Measurements from ENCODE around the gene CNNM2. TPM values are rescaled to one million over a fixed set of nuclear protein-coding genes. Genes with fewer than 3 reads are reported as not detected.
A peak's percentile ranks its signal among the peaks of the same experiment; 100 is the strongest.
"Not testable (repeated sequence)": the region's sequence is repeated elsewhere in the genome, so short reads cannot be mapped to it uniquely, and the experiment has no call there.

The CNNM2 gene
- total RNA-seq, 2 donors from 2014 or later: 9.0 to 10.9 TPM

DNA sequence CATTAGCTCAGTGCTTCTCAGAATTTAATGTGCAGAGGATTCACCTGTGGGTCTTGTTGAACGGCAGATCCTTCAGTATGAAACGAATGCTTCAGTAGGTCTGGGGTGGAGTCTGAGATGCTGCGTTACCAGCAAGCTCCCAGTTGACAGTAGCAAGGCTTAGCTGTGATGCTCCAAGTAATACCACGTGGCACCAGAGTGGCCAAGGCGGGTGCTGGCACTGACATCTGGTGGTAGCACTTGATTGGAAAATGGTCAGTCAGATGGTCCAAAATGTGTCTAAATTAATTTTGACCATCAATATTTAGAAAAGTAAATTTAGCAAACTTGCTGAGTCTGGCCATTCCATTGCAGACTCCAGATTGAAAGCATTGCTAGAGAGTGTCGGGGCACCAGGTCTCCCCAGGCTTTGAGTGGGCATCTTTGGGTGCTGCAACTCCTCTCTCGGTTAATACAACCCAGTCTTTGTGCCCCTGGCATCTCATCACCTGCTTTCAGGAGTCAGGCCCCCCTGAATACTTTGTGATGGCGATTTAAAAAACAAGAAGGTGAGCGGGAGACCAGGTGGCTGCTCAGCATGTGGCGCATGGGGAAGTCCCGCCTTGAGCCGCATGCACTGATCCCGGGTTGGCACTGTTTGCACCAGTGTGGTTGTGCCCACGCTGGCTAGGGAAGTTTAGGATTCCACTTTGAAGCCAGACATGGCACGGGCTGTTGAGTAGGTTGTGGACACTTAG is 144.9 kb downstream of the CNNM2 start:
- no peak overlapping the region for H3K4me3 Mint-ChIP-seq
- no peaks in the 10 kb centered on the region for H3K9me3 Mint-ChIP-seq
- H3K4me1 Mint-ChIP-seq (ENCODE audit: low read depth): no peaks in the 10 kb centered on the region
- H3K36me3 Mint-ChIP-seq (ENCODE audit: insufficient read depth in 2 of 2): no peaks in the 10 kb centered on the region
- DNase-seq (no peak), ATAC-seq (replicated peaks in 1 of 2) (no peak)
- H3K27ac Mint-ChIP-seq: no peak overlapping the region
- H3K27me3 Mint-ChIP-seq (ENCODE audit: low read depth): no peaks in the 10 kb centered on the region

GRCh38 chr10:103064956-103065355 is 146.9 kb downstream of the CNNM2 start:
- no peaks in the 10 kb centered on the region for H3K9me3 Mint-ChIP-seq
- no peak for DNase-seq
- ATAC-seq (replicated peaks in 1 of 2): no peak
- no peaks in the 10 kb centered on the region for H3K27me3 Mint-ChIP-seq (ENCODE audit: low read depth)
- H3K36me3 Mint-ChIP-seq (ENCODE audit: insufficient read depth in 2 of 2): no peaks in the 10 kb centered on the region
- H3K4me1 Mint-ChIP-seq (ENCODE audit: low read depth): peaks cover 12% of the 10 kb centered on the region
- H3K4me3 Mint-ChIP-seq: no peak overlapping the region
- H3K27ac Mint-ChIP-seq: no peak overlapping the region

GRCh38 chr10:103066141-103067098 is 148.3 kb downstream of the CNNM2 start:
- DNase-seq: no peak
- no peak overlapping the region for H3K4me3 Mint-ChIP-seq
- H3K4me1 Mint-ChIP-seq (ENCODE audit: low read depth): peaks cover 20% of the 10 kb centered on the region
- ATAC-seq (replicated peaks in 1 of 2): no peak
- no peaks in the 10 kb centered on the region for H3K9me3 Mint-ChIP-seq
- H3K27ac Mint-ChIP-seq: no peak overlapping the region
- H3K27me3 Mint-ChIP-seq (ENCODE audit: low read depth): no peaks in the 10 kb centered on the region
- H3K36me3 Mint-ChIP-seq (ENCODE audit: insufficient read depth in 2 of 2): no peaks in the 10 kb centered on the region

- H3K4me3 Mint-ChIP-seq; DNase-seq; ATAC-seq (replicated peaks in 1 of 2); H3K27ac Mint-ChIP-seq; H3K36me3 Mint-ChIP-seq (ENCODE audit: insufficient read depth in 2 of 2); H3K9me3 Mint-ChIP-seq; H3K27me3 Mint-ChIP-seq (ENCODE audit: low read depth): not testable (repeated sequence)
- H3K4me1 Mint-ChIP-seq (ENCODE audit: low read depth): peaks cover 20% of the 10 kb centered on the region
Observed at GRCh38 chr10:103067099-103067477, 149.0 kb downstream of the CNNM2 start.

- H3K27me3 Mint-ChIP-seq (ENCODE audit: low read depth): no peaks in the 10 kb centered on the region
- DNase-seq: no peak
- H3K9me3 Mint-ChIP-seq: no peaks in the 10 kb centered on the region
- no peak overlapping the region for H3K27ac Mint-ChIP-seq
- no peak for ATAC-seq (replicated peaks in 1 of 2)
- no peak overlapping the region for H3K4me3 Mint-ChIP-seq
- H3K36me3 Mint-ChIP-seq (ENCODE audit: insufficient read depth in 2 of 2): no peaks in the 10 kb centered on the region
- H3K4me1 Mint-ChIP-seq (ENCODE audit: low read depth): peaks cover 20% of the 10 kb centered on the region
Observed at GRCh38 chr10:103067484-103067883, 149.4 kb downstream of the CNNM2 start.

DNA sequence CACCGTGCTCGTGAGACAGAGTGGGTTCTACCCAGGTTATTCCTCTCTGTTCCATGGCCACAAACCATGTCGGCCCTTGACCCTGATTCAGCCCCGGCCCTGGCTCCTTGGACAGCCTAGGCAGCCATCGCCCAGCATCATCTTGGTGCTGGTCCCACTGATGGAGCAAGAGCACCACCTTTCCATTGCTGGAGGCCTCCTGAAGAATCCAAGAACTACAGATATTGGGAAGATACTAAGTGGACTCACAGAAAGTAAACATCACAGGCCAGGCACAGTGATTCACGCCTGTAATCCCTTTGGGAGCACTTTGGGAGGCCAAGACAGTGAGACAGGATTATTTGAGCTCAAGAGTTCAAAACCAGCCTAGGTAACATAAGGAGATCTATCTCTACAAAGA is 149.9 kb downstream of the CNNM2 start:
- Mint-ChIP-seq H3K36me3 (ENCODE audit: insufficient read depth in 2 of 2) (no peaks in the 10 kb centered on the region), H3K9me3 (no peaks in the 10 kb centered on the region), H3K4me1 (ENCODE audit: low read depth) (peaks cover 20% of the 10 kb centered on the region), H3K27me3 (ENCODE audit: low read depth) (no peaks in the 10 kb centered on the region), H3K4me3 (no peak overlapping the region), H3K27ac (no peak overlapping the region)
- ATAC-seq (replicated peaks in 1 of 2) (no peak), DNase-seq (no peak)

DNA sequence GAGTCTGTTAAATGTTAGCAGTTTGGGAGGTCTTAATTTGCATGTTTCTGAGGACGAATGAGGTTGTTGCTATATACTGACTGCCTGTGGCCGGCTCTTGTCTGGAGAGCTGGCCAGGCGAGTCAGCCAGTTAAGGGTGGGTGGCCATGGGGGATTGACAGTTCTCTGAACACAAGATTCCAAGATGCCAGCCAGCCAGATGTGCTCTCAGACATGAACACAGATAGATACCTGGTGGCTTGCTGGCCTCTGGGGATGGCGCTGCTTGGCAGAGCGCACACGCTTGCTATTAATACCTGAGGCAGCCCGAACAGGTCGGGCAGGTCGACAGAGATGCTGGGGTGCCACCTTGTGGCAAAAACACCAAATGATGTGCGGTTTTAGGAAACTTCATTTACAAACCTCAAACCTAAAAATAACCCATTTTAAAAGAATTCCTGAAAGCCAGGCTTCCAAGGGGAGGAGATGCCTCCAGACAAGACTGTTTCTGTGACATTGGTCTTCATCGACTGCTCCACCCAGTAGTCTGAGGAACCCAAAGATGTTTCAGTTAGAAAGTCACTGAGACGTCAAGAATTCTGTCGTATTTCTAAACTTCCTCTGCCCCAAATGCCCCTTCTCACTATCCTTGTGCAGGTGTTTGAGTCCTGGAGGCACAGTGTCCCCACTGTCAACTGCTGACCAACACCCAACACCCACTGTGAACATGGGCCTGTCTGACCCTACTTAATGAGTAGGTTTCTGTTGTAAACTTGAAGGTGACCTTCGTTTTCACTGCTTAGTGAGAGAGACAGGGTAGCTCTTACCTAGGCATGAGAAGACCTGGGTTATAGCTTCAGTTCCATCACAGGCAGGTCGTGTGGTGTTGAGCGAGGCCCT is 151.6 kb downstream of the CNNM2 start:
- DNase-seq (peak; percentile 72), ATAC-seq (replicated peaks in 1 of 2) (peak; percentile 81 to 86)
- Mint-ChIP-seq H3K4me3 (no peak overlapping the region), H3K27me3 (ENCODE audit: low read depth) (no peaks in the 10 kb centered on the region), H3K9me3 (no peaks in the 10 kb centered on the region), H3K36me3 (ENCODE audit: insufficient read depth in 2 of 2) (no peaks in the 10 kb centered on the region), H3K4me1 (ENCODE audit: low read depth) (peaks cover 20% of the 10 kb centered on the region), H3K27ac (no peak overlapping the region)

DNA sequence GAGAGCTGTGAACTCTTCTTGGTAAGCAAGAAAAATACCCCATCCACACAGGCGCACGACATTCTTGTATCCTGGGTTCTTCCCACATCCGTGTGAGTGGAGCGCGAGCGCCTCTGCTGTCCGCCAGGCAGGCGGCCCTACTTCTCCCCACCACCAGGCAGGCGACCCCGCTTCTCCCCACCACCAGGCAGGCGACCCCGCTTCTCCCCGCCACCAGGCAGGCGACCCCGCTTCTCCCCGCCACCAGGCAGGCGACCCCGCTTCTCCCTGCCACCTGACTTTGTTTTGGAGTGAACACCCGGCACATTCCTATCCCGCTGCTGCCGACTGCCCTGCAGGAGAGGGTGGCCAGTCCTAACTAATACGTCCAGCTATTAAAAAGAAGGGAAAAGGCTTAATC is 154.2 kb downstream of the CNNM2 start:
- no peaks in the 10 kb centered on the region for H3K9me3 Mint-ChIP-seq
- ATAC-seq (replicated peaks in 1 of 2): no peak
- peaks cover 20% of the 10 kb centered on the region for H3K4me1 Mint-ChIP-seq (ENCODE audit: low read depth)
- H3K27me3 Mint-ChIP-seq (ENCODE audit: low read depth): no peaks in the 10 kb centered on the region
- no peak overlapping the region for H3K27ac Mint-ChIP-seq
- no peak overlapping the region for H3K4me3 Mint-ChIP-seq
- peaks cover 0 to under 1% of the 10 kb centered on the region in 2 donors for H3K36me3 Mint-ChIP-seq (ENCODE audit: insufficient read depth in 2 of 2)
- DNase-seq: no peak

DNA sequence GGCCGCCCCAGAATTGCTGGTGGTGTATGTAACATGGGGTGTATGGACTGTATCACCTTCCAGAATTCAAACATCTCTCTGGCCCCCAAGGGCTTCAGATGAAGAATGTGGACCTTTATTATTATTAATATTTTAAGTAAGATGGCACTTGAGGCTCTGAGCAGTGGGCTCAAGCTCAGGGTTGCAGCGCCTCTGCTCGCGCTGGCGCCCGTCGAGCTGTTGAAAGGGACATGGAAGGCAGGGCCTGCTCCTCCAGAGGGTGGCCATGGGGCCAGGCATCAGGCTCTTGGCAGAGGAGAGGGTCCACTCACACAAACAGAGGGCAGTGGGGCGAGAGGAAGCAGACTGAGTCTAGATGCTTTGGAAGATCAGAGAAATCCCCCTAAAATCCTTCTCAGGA is 154.8 kb downstream of the CNNM2 start:
- H3K4me1 Mint-ChIP-seq (ENCODE audit: low read depth): peaks cover 20% of the 10 kb centered on the region
- H3K4me3 Mint-ChIP-seq: no peak overlapping the region
- peaks cover 2 to 3% of the 10 kb centered on the region in 2 donors for H3K36me3 Mint-ChIP-seq (ENCODE audit: insufficient read depth in 2 of 2)
- no peaks in the 10 kb centered on the region for H3K27me3 Mint-ChIP-seq (ENCODE audit: low read depth)
- H3K9me3 Mint-ChIP-seq: no peaks in the 10 kb centered on the region
- DNase-seq (no peak), ATAC-seq (replicated peaks in 1 of 2) (no peak)
- H3K27ac Mint-ChIP-seq: no peak overlapping the region

DNA sequence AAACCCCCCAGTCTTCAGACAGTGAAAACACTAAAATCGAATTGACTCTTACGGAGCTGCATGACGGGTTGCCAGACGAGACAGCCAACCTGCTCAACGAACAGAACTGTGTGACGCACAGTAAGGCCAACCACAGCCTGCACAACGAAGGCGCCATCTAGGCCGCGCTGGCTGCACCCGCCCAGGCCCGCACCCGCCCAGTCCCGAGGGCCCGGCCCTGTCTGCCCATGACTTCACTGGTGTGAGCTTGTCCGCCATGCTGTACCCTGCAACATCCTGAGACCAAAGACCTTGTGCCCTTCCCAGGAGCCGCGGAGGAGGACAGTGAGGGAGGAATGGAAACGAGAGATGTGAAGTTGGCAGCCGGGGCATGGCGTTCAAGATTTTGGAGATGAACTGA is 158.9 kb downstream of the CNNM2 start:
- peaks cover 2 to 3% of the 10 kb centered on the region in 2 donors for H3K36me3 Mint-ChIP-seq (ENCODE audit: insufficient read depth in 2 of 2)
- no peak overlapping the region for H3K4me3 Mint-ChIP-seq

GRCh38 chr10:103077491-103078308 is 159.6 kb downstream of the CNNM2 start:
- H3K4me1 Mint-ChIP-seq (ENCODE audit: low read depth): peaks cover 6% of the 10 kb centered on the region
- H3K4me3 Mint-ChIP-seq: no peak overlapping the region
- H3K36me3 Mint-ChIP-seq (ENCODE audit: insufficient read depth in 2 of 2): peaks cover 2 to 3% of the 10 kb centered on the region in 2 donors
- ATAC-seq (replicated peaks in 1 of 2) (peak in 1 of 2 donors; percentile 12), DNase-seq (no peak)
- H3K27ac Mint-ChIP-seq: no peak overlapping the region
- no peaks in the 10 kb centered on the region for H3K9me3 Mint-ChIP-seq
- H3K27me3 Mint-ChIP-seq (ENCODE audit: low read depth): no peaks in the 10 kb centered on the region

More for the DNA sequence above, 158.9 kb downstream of the CNNM2 start:
- Mint-ChIP-seq H3K27me3 (ENCODE audit: low read depth) (no peaks in the 10 kb centered on the region), H3K27ac (no peak overlapping the region), H3K4me1 (ENCODE audit: low read depth) (peaks cover 6% of the 10 kb centered on the region), H3K9me3 (no peaks in the 10 kb centered on the region)
- DNase-seq (no peak), ATAC-seq (replicated peaks in 1 of 2) (peak in 1 of 2 donors; percentile 8)

DNA sequence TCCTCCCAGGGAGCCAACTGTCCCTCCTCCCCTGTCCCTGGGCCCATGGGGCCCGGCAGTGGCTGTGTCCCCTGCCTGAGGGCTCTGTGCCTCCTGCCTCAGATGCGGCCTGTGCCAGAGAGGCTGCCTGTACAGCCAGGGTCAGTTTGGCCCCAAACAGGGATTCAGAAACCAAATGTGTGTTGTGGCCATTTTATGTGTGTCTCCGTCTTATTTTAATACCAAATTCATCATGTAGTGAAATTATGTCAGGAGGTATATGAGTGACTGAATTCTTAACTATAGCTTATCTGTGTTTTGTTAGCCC is 160.2 kb downstream of the CNNM2 start:
- Mint-ChIP-seq H3K4me3 (no peak overlapping the region), H3K27ac (no peak overlapping the region), H3K27me3 (ENCODE audit: low read depth) (no peaks in the 10 kb centered on the region), H3K4me1 (ENCODE audit: low read depth) (peaks cover 6% of the 10 kb centered on the region), H3K36me3 (ENCODE audit: insufficient read depth in 2 of 2) (peaks cover 2 to 3% of the 10 kb centered on the region in 2 donors), H3K9me3 (no peaks in the 10 kb centered on the region)
- no peak for DNase-seq
- ATAC-seq (replicated peaks in 1 of 2): peak in 1 of 2 donors; percentile 7
